IMR-90 (cell line): ENCODE measurements around the gene LZIC. TPM values are rescaled to one million over a fixed set of nuclear protein-coding genes. Genes with fewer than 3 reads are reported as not detected.

Experiments used
- ATAC-seq: fragments of 200-7000 bp; cut with Tn5 transposase; 2 replicates; pipeline ENCODE4 v1.9.1; 2020; ENCODE audit warnings: low read depth, mild to moderate bottlenecking, moderate library complexity
- BruUV-seq: library from RNA; stranded (reverse); fragments of 400-500 nt; replicated peaks from 2 replicates; lab custom pipeline; 2021; lab: Mats Ljungman, UMichigan
- CTCF ChIA-PET: fragments of 300-600 bp; formaldehyde crosslinking; extraction: SDS; loops from one replicate; lab custom pipeline; 2021; ENCODE audit warnings: antibody characterized with exemption; lab: Yijun Ruan, JAX
- POLR2A ChIA-PET: fragments of 300-600 bp; sonication (Branson Sonifier 250); formaldehyde crosslinking; loops from one replicate; lab custom pipeline; 2022; ENCODE audit warnings: antibody characterized with exemption; ENCODE audit not compliant: unreplicated experiment; lab: Charles Lee
- DNase-seq: peaks from one replicate; pipeline ENCODE4 v3.0.0; 2013
- H2AFZ ChIP-seq: replicated peaks from 2 replicates; pipeline ENCODE3; 2013; ENCODE audit warnings: low read length, mild to moderate bottlenecking; ENCODE audit not compliant: poor library complexity
- H2AK5ac ChIP-seq: 2 replicates; pipeline ENCODE4 v1.6.1; 2013; ENCODE audit warnings: low read depth, low read length, inconsistent platforms
- H2AK9ac ChIP-seq: replicated peaks from 2 replicates; pipeline ENCODE3; 2013; ENCODE audit warnings: mild to moderate bottlenecking, low read depth, low read length, moderate library complexity; ENCODE audit not compliant: poor library complexity
- H2BK120ac ChIP-seq: 2 replicates; pipeline ENCODE4 v1.6.1; 2013; ENCODE audit warnings: low read depth, low read length, inconsistent platforms
- H2BK15ac ChIP-seq: 3 replicates; pipeline ENCODE4 v1.6.1; 2013; ENCODE audit warnings: low read depth, low read length, inconsistent platforms
- H2BK20ac ChIP-seq: 2 replicates; pipeline ENCODE4 v1.6.1; 2013; ENCODE audit warnings: low read depth, mild to moderate bottlenecking, inconsistent platforms, low read length, moderate library complexity
- H2BK5ac ChIP-seq: 2 replicates; pipeline ENCODE4 v1.6.1; 2013; ENCODE audit warnings: mild to moderate bottlenecking, low read depth, low read length, inconsistent platforms; ENCODE audit not compliant: poor library complexity, severe bottlenecking
- H3K14ac ChIP-seq: replicated peaks from 2 replicates; pipeline ENCODE4 v1.6.1; 2013; ENCODE audit warnings: low read depth, low read length, inconsistent platforms
- H3K18ac ChIP-seq: 2 replicates; pipeline ENCODE4 v1.6.1; 2013; ENCODE audit warnings: low read depth, low read length, control low read depth
- H3K23ac ChIP-seq: 2 replicates; pipeline ENCODE4 v1.6.1; 2013; ENCODE audit warnings: low read depth, low read length, inconsistent platforms
- H3K27ac ChIP-seq: 2 replicates; pipeline ENCODE4 v1.5.1; 2013; ENCODE audit warnings: mild to moderate bottlenecking, control low read depth, low read length; ENCODE audit not compliant: insufficient read depth
- H3K27me3 ChIP-seq: 2 replicates; pipeline ENCODE4 v1.6.1; 2013; ENCODE audit warnings: low read length; ENCODE audit not compliant: control insufficient read depth, insufficient read depth
- H3K36me3 ChIP-seq: 2 replicates; pipeline ENCODE4 v1.6.1; 2013; ENCODE audit warnings: low read length, mixed read lengths; ENCODE audit not compliant: control insufficient read depth, insufficient read depth
- H3K4ac ChIP-seq: 2 replicates; pipeline ENCODE4 v1.6.1; 2013; ENCODE audit warnings: low read depth, low read length, inconsistent platforms
- H3K4me1 ChIP-seq: 2 replicates; pipeline ENCODE4 v1.6.1; 2013; ENCODE audit warnings: low read length, mixed read lengths; ENCODE audit not compliant: control insufficient read depth, insufficient read depth
- H3K4me2 ChIP-seq: 2 replicates; pipeline ENCODE4 v1.6.1; 2013; ENCODE audit warnings: low read depth, mild to moderate bottlenecking, control low read depth, low read length, moderate library complexity
- H3K4me3 ChIP-seq: 2 replicates; pipeline ENCODE4 v1.5.1; 2013; ENCODE audit warnings: low read depth, mild to moderate bottlenecking, control low read depth, low read length, moderate library complexity; ENCODE audit not compliant: insufficient read depth
- H3K56ac ChIP-seq: 2 replicates; pipeline ENCODE4 v1.6.1; 2013; ENCODE audit warnings: low read length, inconsistent platforms; ENCODE audit not compliant: insufficient read depth; ENCODE audit errors: extremely low read depth
- H3K79me1 ChIP-seq, 2 experiments: 2 replicates each; pipeline ENCODE4 v1.6.1; 2013; ENCODE audit warnings: low read length in 2 of 2, inconsistent platforms in 1 of 2, low read depth in 1 of 2
- H3K9ac ChIP-seq: 2 replicates; pipeline ENCODE4 v1.6.1; 2013; ENCODE audit warnings: low read depth, low read length, control low read depth
- H3K9me1 ChIP-seq: 2 replicates; pipeline ENCODE4 v1.6.1; 2013; ENCODE audit warnings: low read length, inconsistent platforms; ENCODE audit not compliant: insufficient read depth
- H3K9me3 ChIP-seq: 2 replicates; pipeline ENCODE4 v1.6.1; 2013; ENCODE audit warnings: low read length; ENCODE audit not compliant: control insufficient read depth, insufficient read depth
- H4K20me1 ChIP-seq: 2 replicates; pipeline ENCODE4 v1.6.1; 2013; ENCODE audit warnings: low read length, inconsistent platforms; ENCODE audit not compliant: insufficient read depth
- H4K5ac ChIP-seq: 2 replicates; pipeline ENCODE4 v1.6.1; 2013; ENCODE audit warnings: mild to moderate bottlenecking, low read depth, low read length, control low read depth
- H4K8ac ChIP-seq, 2 experiments: 2 replicates each; pipeline ENCODE4 v1.6.1; 2013; ENCODE audit warnings: low read depth in 2 of 2, low read length in 2 of 2, control low read depth in 1 of 2, inconsistent platforms in 1 of 2
- H4K91ac ChIP-seq: 2 replicates; pipeline ENCODE4 v1.6.1; 2013; ENCODE audit warnings: low read depth, low read length, inconsistent platforms; ENCODE audit not compliant: insufficient read depth
- BHLHE40 ChIP-seq: fragments of 150-350 bp; IDR thresholded peaks from 2 replicates; pipeline ENCODE4 v1.6.1; 2016; ENCODE audit warnings: mild to moderate bottlenecking, low read depth, low read length
- FOS ChIP-seq: fragments of 150-350 bp; IDR thresholded peaks from 2 replicates; pipeline ENCODE4 v1.6.1; 2016; ENCODE audit warnings: low read depth, low read length
- MAFK ChIP-seq: IDR thresholded peaks from 2 replicates; pipeline ENCODE4 v1.6.1; 2012; ENCODE audit warnings: low read depth, low read length, improper control_type of control experiment
- whole genome bisulfite sequencing, 2 experiments: methylation state at CpG; one replicate each; pipeline versions ENCODE4 v1.1.5 to v1.1.7; 2013; ENCODE audit warnings: missing lambda C conversion rate in 2 of 2; ENCODE audit not compliant: insufficient read length in 1 of 2; ENCODE audit errors: extremely low coverage in 2 of 2; 5-methylcytosine and 5-hydroxymethylcytosine counted together
- dilution Hi-C: fragments of 300-500 bp; cut with HindIII; formaldehyde crosslinking; loops from one replicate; pipeline ENCODE4 v1.14.3; 2018; ENCODE audit warnings: low sequenced_read_pairs; ENCODE audit not compliant: unreplicated experiment
- in situ Hi-C: fragments of 300-500 bp; cut with MboI; formaldehyde crosslinking; loops from 3 replicates; pipeline ENCODE4 v1.14.3; 2019; ENCODE audit warnings: low sequenced_read_pairs, inconsistent platforms, mixed read lengths
- intact Hi-C: fragments of 100-400 bp; cut with micrococcal nuclease; formaldehyde crosslinking; loops from 2 replicates; pipeline ENCODE4 v1.10.0; 2022
- polyA plus RNA-seq, 3 experiments: library from polyadenylated mRNA; depleted of rRNA; stranded (reverse); fragments of >200 nt; gene quantifications; 2 replicates each; pipeline ENCODE4 v1.2.3, GENCODE V29; 2012; ENCODE audit warnings: low replicate concordance in 1 of 3
- total RNA-seq: library from RNA; depleted of rRNA; stranded (reverse); fragments of >200 nt; gene quantifications from 2 replicates; pipeline ENCODE4 v1.2.3, GENCODE V29; 2012

LZIC gene
- total and polyA plus RNA-seq, 2 of the 4 experiments (the other 2 are of a cell fraction): 11.6 to 19.0 TPM

DNA sequence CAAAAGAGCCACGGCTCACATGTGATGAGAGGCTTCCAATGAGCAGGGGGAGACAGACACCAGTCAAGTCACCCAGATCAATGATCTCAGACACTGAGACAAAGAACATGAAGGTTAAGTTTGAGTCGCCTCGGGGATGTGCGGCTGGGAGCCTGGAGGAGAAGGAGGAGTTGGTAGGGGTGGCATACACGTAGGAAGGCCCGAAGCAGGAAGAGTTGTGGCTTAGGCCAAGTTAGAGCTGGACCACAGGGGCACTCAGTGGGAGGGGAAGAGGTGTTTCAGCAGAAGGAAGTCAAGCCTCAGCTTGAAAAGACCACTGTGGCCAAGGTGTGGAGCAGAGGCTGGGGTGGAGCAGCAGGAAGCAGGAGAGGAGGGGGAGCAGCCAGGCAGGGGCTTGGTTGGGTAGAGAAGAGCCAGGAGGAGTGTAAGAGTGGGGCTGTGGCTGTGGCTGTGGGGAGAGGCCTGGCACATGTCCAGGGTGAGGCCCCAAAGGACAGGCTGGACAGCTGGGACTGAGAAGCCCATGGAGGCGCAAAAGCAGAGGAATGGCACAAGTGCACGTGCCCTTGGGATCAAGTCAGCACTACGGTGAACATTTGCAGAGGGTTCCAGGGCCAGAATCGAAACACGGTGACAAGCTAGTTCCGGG is 60.8 kb downstream of the LZIC start:
- Histone ChIP-seq H3K18ac (no peak overlapping the region; the same call in 1 of the 2 replicates), H3K79me1 (peaks cover 3 to 38% of the 10 kb centered on the region in 2 experiments; a peak in 3 of 4 replicates), H4K91ac (peak overlapping the region; percentile 32; the same call in 1 of the 2 replicates), H3K27ac (no peak overlapping the region), H2AFZ (no peak overlapping the region), H2AK9ac (peak overlapping the region; percentile 62), H3K9me3 (no peaks in the 10 kb centered on the region), H2BK20ac (peak overlapping the region; percentile 71), H3K56ac (no peak overlapping the region), H4K8ac (peak overlapping the region in 1 of 2 experiments; percentile 24; a peak in 2 of 4 replicates), H2BK120ac (peak overlapping the region; percentile 44), H3K9ac (no peak overlapping the region), H2BK15ac (peak overlapping the region; percentile 4; the same call in 1 of the 3 replicates), H3K23ac (peak overlapping the region; percentile 7; the same call in 1 of the 2 replicates), H4K20me1 (peaks cover 3% of the 10 kb centered on the region; the same call in 1 of the 2 replicates), H3K4me1 (peaks cover 13% of the 10 kb centered on the region), H2AK5ac (peak overlapping the region; percentile 62), H2BK5ac (peak overlapping the region; percentile 15), H3K27me3 (no peaks in the 10 kb centered on the region), H4K5ac (peak overlapping the region; percentile 1; the same call in 1 of the 2 replicates), H3K36me3 (no peaks in the 10 kb centered on the region), H3K4me3 (no peak overlapping the region), H3K4me2 (no peak overlapping the region), H3K9me1 (peaks cover 23% of the 10 kb centered on the region), H3K4ac (peak overlapping the region; percentile 51), H3K14ac (peak overlapping the region; percentile 53)
- ATAC-seq (no peak), DNase-seq (no peak)
- dilution Hi-C loops (no loop called here), in situ Hi-C loops (no loop called here), intact Hi-C loops (no loop called here)
- BruUV-seq: no TSS peak
- TF ChIP-seq BHLHE40: no peak
- TF ChIP-seq FOS: no peak
- TF ChIP-seq MAFK: no peak
- ChIA-PET POLR2A (no interaction called here), CTCF (no interaction called here)
- 89% methylated on average over 9 of the region's 12 CpGs; no CpG with 5 or more reads in 1 of the 2 experiments for WGBS, 2 experiments
